Measurements from ENCODE around the gene CYS1.

- TF ChIP-seq CTCF (IDR thresholded peaks at IDR 0.05; ENCODE audit: low read depth, low read length) = no peak
- no peak for TF ChIP-seq POLR2A (IDR thresholded peaks at IDR 0.05; ENCODE audit: extremely low read depth, insufficient read length)
- no peak for TF ChIP-seq MYC (IDR thresholded peaks at IDR 0.05; ENCODE audit: low read depth, low read length)
- TF ChIP-seq MAX (IDR thresholded peaks at IDR 0.05; ENCODE audit: low read depth, low read length) = no peak
Measured at GRCh38 chr2:10125842-10126631, 45.8 kb upstream of the CYS1 start.

Measured in NB4 (cell line).